Anterior cingulate cortex (tissue), 58 donors: Measurements from ENCODE around the gene PRKCD.

Source experiments
- DNase-seq, 58 donors: peaks; one replicate each; lab custom pipeline; 2025; lab: John Stamatoyannopoulos, UW

PRKCD gene

DNA sequence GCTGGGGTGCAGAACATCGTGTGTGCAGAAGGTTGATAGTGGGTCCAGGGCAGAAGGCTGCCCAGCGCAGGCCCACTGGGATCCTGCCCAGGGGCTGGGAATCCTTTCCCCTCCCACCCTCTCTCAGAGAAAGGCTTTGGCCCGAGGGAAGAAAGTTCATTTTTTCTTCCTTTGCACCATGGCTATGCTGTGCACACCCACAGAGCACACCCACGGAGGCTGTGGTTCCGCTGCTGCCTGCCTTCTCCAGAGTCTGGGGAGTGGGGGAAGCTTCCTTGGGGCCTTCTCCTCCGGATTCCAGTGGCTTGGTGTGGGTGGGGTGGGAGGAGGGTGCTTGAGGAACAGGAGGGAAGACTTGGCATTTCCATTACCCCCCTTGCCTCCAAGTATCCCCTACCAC is 7.0 kb upstream of the PRKCD start:
- peak in 2 of 58 donors; percentile 22 to 24 for DNase-seq

DNA sequence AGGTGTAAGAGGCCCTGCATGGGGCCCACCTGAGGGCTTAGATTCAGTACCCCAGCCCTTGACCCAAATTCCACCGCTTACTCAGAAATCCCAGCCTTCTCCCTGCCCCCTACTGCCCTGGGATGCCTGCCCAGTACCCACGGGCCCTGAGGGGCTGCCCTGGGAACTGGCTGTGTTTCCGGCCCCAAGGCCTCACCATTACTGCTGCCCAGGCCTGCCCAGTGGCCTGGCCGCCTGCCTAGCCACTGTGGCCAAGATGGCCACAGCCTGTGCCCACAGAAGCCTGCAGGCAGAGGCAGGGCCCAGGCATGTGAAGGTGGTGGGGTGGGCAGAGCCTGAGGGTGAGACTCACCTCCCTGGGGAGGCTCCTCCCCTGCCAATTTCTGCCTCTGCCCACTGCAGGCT is 6.1 kb upstream of the PRKCD start:
- DNase-seq, result peak in 31 of 58 donors; percentile 11 to 81 (median 41)

DNA sequence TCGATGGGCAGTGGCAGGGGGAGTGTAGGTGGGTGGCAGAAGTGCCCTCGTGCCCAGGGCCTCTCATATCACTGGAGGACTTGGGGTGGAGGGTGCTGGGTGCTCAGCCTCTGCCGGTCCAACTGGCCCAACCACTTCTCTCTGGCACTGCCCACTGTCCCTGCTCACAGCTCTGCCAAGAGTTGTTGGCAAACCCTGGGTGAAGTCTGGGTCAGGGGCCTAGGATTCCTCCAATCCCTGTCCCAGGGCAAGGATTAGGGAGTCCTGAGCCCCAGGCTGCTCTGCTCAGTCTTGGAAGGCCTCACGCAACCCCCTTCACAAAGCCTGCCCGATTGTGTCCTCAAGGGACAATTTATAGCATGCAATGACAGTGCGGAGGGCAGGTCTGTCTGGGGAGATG is 5.2 kb upstream of the PRKCD start:
- peak in 11 of 58 donors; percentile 14 to 40 (median 26) for DNase-seq

DNA sequence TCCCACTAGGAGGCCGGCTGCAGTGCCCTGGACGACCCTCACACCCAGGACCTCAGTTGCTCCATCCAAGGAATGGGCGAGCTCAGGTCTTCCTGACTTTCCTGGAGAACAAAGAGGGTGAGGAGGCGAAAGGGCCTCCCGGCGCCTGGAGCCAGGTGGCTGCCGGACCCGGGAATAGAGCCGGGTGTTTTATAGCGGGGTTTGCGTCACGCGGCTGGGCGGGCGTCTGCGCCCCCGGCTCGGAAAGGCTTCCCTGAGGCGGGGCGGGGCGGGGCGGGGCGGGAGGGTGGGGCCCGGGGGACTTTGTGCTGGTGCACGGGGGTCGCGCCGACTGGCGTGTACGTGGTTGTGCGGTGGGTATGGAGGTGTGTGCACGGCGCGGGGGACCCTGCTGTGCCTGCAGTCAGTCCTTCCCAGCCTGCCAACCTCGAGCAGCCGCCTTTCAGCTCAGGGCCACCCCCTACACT is 4.6 kb upstream of the PRKCD start:
- DNase-seq, result peak in 1 of 58 donors; percentile 62

DNA sequence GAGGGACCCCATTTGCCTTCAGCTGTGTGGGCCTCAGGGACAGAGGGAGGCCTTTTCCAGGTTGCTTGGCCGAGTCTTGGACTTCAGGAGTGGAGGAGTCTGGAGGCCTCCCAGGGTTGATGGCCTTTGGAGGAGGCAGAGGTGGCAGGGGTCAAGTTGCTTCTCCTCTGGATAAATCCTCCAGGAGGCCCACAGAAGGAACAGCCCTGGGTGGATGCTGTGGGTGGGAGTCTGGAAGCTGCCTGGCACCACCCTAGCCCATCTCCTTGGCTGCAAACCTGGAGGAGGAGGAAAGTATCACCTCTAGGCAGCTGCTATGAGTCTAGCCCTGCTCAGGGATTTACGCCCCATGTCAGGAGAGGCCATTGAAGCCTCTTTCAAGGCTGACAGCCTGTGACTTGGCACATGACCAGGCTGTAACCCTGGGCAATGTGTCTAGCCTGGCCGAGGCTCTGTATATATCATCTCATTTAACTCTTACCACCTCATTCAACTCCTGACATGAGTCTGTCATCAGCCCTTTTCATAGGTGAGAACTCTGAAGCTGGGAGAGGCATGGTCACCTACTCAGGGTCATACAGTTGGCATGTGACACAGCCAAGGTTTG is 2.9 kb upstream of the PRKCD start:
- DNase-seq, result no peak

DNA sequence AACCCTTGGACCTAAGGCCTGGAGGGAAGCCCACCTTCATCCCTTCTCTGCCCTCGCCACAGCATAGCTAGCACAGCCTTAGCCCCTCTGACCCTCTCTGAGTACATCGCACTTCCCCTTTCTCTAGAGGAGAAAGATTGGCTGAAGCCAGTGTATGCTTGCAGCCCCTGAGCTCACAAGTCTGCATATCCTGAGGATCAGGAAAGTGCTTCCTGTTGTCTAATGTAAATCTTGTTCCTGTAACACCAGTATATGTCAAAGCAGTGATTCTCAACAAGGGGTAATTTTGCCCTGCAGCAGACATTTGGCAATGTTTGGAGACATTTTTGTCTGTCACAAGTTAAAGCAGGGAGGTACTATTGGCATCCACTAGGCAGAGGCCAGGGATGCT is 2.2 kb upstream of the PRKCD start:
- DNase-seq, result no peak

DNA sequence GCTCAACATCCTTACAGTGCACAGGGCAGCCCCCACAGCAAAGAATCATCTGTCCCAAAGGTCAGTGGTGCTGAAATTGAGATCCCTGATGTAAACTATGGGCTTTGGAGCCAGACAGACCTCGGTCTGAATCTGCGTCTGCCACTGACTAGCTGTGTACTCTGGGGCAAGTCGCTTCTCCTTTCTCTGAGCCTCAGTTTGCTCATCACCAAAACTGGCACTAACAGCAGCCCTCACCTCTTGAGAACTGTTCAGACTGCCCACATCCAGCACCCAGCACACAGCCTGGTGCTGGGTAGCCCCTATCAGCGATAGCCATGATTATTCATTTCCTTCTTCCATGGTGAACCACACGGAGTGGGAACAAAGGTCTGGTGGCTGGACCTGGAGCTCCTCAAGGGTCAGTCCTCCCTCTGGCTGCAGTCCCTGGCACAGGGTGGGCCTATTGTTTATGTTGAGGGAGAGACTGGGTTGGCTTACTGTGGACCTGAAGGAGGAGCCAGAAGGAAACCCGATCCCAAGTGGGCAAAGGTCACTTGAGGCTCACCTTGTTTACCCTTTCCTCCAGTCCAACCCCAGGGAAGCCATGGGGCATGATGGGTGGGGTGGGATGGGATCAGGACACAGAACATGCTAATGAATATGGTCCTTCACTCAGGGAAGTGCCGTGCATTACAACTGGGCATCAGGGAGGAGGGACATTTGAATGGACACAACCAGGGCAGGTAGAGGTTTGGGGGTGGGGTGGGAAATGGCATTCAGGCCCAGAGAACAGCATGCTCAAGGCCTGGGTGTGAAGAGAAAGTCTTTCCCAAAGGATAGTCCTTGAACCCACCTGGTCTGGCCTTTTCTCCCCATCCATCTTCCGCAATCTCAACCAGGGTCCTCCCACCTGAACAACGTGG is 1.6 kb upstream of the PRKCD start:
- DNase-seq, result no peak

DNA sequence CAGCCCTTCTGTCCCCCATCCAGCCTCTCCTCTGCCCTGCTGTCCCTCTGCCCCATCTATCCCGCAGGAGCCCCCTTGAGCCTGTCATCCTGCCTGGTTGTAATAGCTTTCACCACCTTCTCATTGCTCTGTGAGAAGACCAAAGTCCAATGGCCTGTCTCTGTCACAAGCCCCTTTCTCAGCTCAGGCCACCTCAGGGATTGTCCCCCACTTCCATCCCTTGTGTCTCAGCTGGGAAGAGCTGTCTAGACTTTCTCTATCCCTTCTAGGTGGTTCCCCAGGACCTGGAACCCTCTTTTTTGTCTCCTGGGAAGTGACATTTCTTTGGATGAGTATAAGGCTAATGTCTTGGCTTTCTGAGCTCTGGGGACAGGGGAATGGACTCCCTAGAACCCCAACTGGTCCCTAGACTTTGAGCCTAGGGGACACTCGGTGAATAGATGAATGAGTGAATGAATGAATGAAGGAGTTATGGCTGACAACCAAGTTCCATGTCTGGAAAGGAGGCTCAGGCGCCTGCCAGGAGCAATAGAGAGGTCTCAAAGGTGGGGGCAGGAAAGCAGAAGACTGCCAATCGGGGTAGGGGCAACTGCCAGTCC is 849 bp upstream of the PRKCD start:
- DNase-seq, result no peak

DNA sequence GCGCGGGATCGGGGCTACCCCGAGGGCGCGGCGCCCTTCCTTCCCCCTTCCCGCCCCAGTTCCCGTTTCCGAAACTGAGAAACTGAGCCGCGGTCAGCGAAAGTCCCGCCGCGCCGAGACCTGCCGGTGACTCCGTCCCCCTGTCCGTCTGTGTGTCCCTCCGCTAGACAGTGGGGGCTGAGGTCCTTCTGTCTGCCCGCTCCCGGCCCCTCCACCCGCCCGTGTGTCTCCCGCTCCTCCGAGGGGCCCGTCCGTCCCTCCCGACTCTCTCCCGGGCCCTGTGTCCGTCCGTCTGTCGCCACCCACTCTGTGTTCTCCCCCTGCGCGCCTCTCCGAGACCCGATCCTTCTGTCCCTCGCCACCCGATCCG is 426 bp downstream of the PRKCD start:
- no peak for DNase-seq

DNA sequence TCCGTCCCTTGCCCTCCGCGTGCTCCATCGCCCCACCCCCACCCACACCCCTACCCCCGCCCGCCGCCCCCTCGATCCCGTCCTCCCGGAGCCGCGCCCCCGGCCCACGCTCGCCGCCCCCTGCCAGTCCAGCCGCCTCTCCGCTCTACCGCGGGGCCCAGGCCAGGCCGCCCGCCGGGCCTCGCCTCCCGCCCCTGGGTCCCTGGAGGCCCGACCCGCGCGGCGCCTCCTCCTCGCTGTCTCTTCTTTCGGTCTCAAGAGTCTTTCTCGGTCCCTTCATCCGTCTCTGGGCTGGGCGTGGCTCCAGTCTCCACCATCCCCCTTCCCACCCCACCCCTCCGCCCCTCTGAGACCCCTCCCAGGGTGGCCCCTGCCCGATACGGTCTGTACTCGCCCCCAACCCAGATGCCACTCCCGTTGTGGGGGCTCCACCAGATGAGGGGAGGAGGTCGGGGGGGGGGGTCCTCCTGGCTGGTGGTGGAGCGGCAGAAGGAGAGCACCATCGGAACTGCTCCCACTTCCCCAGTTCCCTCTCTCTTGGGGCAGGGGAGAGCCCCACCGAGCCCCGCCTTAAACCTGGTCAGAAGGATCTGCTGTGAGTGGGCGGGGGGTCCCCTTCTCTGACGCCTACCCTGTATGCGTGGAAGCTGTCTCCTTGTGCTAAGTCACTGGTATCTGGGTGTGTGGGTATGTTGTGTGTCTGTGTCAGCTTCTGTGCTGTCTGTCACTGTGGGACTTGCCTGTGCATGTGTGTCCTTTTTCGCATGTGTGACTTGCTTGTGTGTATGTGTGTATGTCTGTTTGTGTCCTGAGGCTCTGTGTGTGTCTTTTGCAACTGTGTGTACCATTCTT is 1.0 kb downstream of the PRKCD start:
- DNase-seq, result peak in 4 of 58 donors; percentile 33 to 48 (median 40)

DNA sequence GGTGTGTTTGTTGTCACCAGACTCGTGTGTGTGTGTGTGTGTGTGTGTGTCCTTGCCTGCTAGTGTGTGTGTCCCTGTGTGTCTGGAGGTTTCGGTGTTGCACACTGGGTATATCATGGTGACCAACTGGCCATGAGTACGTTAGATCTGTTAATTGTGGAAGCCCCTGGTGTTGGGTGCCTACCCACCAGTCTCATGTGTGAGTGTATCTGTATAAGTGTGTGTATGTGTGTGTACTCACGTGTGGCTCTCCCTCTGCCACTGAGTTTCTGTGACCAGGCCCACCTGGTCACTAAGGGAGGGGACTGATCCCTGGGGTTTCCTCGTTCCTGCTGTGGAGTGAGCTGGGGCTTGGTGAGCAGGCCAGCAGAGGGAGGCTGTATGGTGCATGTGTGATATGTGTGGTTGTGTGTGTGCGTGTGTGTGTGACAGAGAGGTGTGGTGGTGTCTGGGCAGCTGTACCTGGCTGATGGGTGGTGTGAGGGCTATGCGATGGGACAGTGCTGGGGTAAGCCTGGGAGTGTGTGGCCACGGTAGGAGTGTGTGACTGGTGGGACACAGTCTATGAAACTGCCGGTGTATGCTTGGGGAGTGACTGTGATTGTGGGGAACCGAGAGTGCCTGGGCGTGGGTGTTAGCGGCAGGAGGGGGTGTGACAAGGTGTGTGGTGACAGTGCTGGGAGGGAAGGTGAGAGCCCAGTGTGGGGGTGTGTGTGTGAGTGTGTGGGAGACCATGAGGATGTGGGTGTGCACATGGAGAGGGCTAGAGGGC is 1.8 kb downstream of the PRKCD start:
- peak in 3 of 58 donors; percentile 20 to 33 (median 24) for DNase-seq

DNA sequence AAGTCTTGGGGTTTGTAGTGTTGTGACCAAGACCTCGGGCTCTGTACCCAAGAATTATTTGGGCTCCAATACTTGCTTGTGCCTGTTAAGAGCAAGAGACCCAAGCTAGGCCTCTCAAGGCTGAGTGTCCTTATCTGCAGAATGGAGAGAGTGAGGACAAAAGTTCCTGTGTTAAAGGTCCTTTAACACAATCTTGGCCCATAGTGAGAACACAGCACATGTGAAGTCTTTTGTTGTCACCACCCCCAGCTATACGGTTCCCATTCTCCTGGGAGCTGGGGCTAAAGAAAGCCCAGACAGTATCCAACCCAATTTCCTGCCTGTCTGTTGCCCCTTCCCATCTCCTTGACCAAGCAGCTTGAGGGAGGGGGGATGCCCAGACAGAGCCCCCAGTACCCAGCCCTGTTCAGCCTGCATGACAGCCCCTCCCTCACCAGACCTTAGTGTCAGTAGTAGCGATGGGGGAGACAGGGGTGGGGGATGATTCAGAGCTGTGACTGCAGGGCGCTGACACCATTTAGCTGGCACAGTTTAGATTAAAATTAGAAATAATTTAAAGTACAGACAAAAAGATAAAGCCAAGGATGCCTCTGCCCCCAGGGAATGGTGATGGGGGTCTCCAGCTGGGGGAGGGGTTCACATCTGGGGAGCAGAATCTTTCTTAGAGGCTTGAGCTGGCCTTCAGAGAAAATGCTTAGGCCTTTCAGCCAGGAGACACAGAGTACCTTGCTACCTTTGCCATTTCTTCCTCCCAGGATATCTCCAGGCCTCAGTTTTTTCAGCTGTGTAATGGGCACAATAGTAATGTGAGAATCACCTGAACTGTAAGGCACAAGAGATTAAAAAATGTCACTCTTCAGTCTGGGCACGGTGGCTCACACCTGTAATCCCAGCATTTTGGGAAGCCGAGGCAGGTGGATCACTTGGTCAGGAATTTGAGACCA is 2.7 kb downstream of the PRKCD start:
- DNase-seq, result no peak

DNA sequence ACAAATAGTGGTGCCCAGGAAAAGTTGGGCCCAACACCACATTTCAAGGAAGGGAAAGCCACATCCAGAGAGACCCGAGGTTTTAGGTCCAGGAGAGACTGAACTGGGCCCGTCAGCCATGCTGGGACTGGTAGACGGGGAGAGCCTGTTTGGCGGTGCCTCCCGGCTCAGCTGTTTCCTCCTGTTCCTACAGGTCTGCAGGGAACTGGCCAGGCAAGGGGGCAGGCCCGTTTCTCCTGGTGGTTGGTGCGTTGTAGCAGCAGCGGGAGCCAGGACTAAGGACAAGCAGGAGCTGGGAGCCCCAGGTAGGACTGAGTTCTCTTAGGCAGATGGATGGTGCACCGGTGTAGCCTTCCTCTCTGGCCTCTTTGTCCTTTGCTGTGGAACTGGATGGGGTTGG is 3.9 kb downstream of the PRKCD start:
- DNase-seq, result no peak

DNA sequence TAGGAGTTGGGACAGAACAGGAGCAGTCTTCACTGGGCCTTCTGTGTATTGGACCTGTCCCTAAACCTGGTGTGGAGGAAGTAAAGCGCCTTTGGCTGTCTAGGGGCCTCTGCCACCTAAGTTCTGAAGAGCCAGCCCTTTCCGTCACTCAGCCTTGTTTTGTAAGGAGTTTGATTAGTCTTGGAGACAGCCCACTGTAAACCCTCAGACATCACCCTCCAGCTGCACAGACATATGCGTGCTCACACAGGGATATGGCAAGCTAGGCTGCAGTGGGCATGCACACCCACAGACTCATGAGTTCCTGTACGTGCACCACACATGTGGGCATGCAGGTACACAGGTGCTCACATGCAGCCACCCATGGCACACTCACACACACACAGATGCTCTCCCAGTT is 5.2 kb downstream of the PRKCD start:
- DNase-seq, result no peak

DNA sequence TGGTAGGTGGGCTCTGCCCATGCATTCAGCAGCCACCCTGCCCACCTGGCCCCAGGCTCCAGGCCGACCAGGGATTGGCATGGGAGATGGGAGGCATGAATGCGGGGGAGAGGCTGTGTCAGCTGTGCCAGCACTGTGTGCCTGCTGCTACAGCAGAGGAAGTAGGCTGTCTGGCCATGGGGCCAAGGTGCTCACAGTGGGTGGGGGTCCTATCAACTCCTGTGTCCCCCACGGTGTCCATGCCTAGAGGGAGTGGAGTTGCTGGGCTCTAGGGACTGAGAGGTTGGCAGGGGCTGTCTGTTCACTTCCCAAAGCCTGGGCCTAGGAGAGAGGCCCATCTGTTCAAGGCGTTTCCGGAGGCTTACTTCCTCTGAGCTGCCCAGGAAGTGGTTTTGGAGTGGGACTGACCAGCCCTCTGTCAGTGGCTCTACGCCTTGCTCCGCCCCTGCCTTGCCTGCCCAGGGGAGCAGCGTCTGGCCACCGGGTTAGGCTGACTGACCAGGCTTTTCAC is 5.8 kb downstream of the PRKCD start:
- peak in 30 of 58 donors; percentile 18 to 71 (median 38) for DNase-seq

DNA sequence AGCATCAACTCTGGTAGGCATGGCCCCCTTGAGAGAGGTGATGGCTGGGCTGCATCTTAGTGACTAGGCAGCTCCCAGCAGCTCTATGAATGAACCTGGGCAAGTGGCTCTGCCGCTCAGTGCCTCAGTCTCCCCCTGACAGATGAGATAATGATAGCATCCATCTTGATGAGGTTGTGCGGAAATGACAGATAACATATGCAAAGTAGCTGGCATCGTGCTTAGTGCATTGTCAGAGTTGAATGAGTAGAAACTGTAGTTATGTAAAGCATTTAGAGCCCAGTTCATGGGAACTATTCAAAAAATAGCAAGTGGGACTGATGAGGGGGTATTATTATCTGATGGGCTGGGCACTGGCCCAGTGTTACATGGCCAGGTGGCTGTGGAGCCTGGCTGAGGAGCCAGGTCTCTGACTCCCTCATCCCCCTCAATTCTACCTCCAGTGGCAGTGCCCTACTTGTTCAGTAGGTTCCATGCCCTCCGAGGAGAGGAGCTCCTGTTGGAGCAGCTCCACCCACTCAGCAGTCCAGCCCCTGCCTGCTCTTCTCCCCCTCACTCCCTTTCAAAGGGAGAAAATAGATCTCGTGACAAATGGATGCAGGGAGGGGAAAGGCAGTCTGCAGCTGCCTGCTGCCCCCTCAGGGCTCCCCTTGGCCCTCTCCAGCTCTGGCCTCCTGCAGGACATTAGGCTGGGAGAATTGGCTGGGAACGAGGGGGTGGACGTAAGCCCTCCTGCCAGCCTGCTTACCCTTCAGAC is 6.6 kb downstream of the PRKCD start:
- DNase-seq, result no peak

DNA sequence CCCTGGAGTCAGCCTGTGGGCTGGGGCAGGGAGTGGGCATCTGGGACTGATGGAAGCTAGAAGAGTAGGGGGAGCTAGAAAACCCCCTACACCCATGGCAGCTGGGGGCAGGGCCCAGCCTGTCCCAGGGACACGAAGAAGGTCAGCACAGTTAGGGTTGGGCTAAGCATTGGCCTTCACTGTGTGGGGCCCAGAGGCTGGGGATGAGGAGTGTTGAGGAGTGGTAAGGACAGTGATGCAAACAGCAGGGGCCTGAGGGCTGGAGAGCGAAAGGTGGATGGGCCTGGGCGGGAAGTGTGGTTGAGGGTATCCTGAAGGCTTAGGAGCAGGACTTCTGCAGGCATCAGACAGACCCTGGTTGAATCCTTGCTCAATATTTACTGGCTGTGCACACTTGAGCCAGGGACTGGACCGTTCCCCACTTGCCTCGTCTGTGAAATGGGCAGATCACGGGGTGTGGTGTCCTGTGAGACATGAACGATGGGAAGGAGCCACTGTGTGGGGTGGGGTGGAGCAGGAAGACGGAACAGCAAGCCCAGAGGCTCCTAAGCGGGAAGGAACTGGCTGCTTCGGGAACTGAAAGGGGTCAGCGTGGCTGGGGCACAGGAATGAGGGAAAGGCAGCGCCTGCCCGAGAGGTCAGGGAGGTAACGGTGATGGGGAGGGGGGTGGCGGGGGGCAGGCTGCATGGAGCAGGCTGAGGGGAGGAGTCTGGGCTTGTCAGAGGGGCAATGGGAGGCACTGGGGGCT is 7.3 kb downstream of the PRKCD start:
- no peak for DNase-seq
